ENCODE measurements around the gene HHAT. TPM values are rescaled to one million over a fixed set of nuclear protein-coding genes. Genes with fewer than 3 reads are reported as not detected.

HHAT gene
- total and polyA plus RNA-seq, 2 of the 4 experiments (the other 2 are of a cell fraction), result 1.7 to 2.5 TPM

GRCh38 chr1:210662291-210663050 is 333.8 kb downstream of the HHAT start:
- Histone ChIP-seq H3K27ac (ENCODE audit: insufficient read depth, low read length) (no peak overlapping the region), H2AK9ac (replicated peaks; ENCODE audit: low read depth, low read length, poor library complexity) (no peak overlapping the region), H2BK15ac (ENCODE audit: low read depth, low read length) (no peak overlapping the region), H3K23ac (ENCODE audit: low read depth, low read length) (no peak overlapping the region), H2BK120ac (ENCODE audit: low read depth, low read length) (no peak overlapping the region), H2AK5ac (ENCODE audit: low read depth, low read length) (no peak overlapping the region), H2BK20ac (ENCODE audit: low read depth, low read length) (no peak overlapping the region), H3K4ac (ENCODE audit: low read depth, low read length) (no peak overlapping the region), H3K18ac (ENCODE audit: low read depth, low read length) (no peak overlapping the region), H2BK5ac (ENCODE audit: low read depth, low read length, poor library complexity, severe bottlenecking) (no peak overlapping the region), H4K91ac (ENCODE audit: insufficient read depth, low read depth, low read length) (no peak overlapping the region), H3K9ac (ENCODE audit: low read depth, low read length) (no peak overlapping the region), H3K79me1 (ENCODE audit: low read depth in 1 of 2, low read length in 2 of 2) (no peaks in the 10 kb centered on the region), H3K4me1 (ENCODE audit: control insufficient read depth, insufficient read depth, low read length) (no peaks in the 10 kb centered on the region), H3K14ac (replicated peaks; ENCODE audit: low read depth, low read length) (no peak overlapping the region), H4K8ac (ENCODE audit: low read depth in 2 of 2, low read length in 2 of 2) (no peak overlapping the region), H3K56ac (ENCODE audit: extremely low read depth, insufficient read depth, low read length) (no peak overlapping the region), H4K5ac (ENCODE audit: low read depth, low read length) (no peak overlapping the region), H3K4me2 (ENCODE audit: low read depth, low read length) (no peak overlapping the region), H3K9me3 (ENCODE audit: control insufficient read depth, insufficient read depth, low read length) (no peaks in the 10 kb centered on the region), H3K27me3 (ENCODE audit: control insufficient read depth, insufficient read depth, low read length) (no peaks in the 10 kb centered on the region), H4K20me1 (ENCODE audit: insufficient read depth, low read length) (no peaks in the 10 kb centered on the region), H3K36me3 (ENCODE audit: control insufficient read depth, insufficient read depth, low read length) (no peaks in the 10 kb centered on the region), H2AFZ (replicated peaks; ENCODE audit: low read length, poor library complexity) (no peak overlapping the region), H3K4me3 (ENCODE audit: insufficient read depth, low read depth, low read length) (no peak overlapping the region), H3K9me1 (ENCODE audit: insufficient read depth, low read length) (no peaks in the 10 kb centered on the region)
- intact Hi-C loops (cut with micrococcal nuclease) (no loop called here), in situ Hi-C loops (cut with MboI; ENCODE audit: low sequenced_read_pairs) (no loop called here), dilution Hi-C loops (cut with HindIII; ENCODE audit: low sequenced_read_pairs, unreplicated experiment) (no loop called here)
- POLR2A ChIA-PET (ENCODE audit: unreplicated experiment), result no interaction called here
- no TSS peak for BruUV-seq (replicated peaks)
- WGBS, 2 experiments (ENCODE audit: extremely low coverage in 2 of 2, insufficient read length in 1 of 2), result no CpG with 5 or more reads among the region's 4 CpGs
- ATAC-seq (ENCODE audit: low read depth) (no peak), DNase-seq (no peak)
- no peak for TF ChIP-seq CTCF (conservative IDR thresholded peaks at IDR 0.05; ENCODE audit: low read depth, low read length)
- no peak for TF ChIP-seq MXI1 (IDR thresholded peaks at IDR 0.05; ENCODE audit: borderline replicate concordance, low read depth, low read length)
- TF ChIP-seq RAD21 (IDR thresholded peaks at IDR 0.05; ENCODE audit: low read length), result no peak
- TF ChIP-seq RFX5 (IDR thresholded peaks at IDR 0.05; ENCODE audit: low read depth, low read length), result no peak
- TF ChIP-seq ELK1 (IDR thresholded peaks at IDR 0.05; ENCODE audit: borderline replicate concordance, low read depth, low read length), result no peak
- no peak for TF ChIP-seq USF2 (IDR thresholded peaks at IDR 0.05; ENCODE audit: low read depth, low read length)
- TF ChIP-seq FOS (IDR thresholded peaks at IDR 0.05; ENCODE audit: low read depth, low read length), result no peak
- no peak for TF ChIP-seq MAZ (IDR thresholded peaks at IDR 0.05; ENCODE audit: borderline replicate concordance, low read depth, low read length)
- no peak for TF ChIP-seq SMC3 (IDR thresholded peaks at IDR 0.05; ENCODE audit: low read depth, low read length)
- no peak for TF ChIP-seq RCOR1 (IDR thresholded peaks at IDR 0.05; ENCODE audit: insufficient replicate concordance, low read length)
- TF ChIP-seq CEBPB (IDR thresholded peaks at IDR 0.05; ENCODE audit: low read depth, low read length), result no peak
- no peak for TF ChIP-seq NFE2L2 (IDR thresholded peaks at IDR 0.05; ENCODE audit: low read depth, low read length)
- no peak for TF ChIP-seq BHLHE40 (IDR thresholded peaks at IDR 0.05; ENCODE audit: low read depth, low read length)
- TF ChIP-seq CHD1 (IDR thresholded peaks at IDR 0.05; ENCODE audit: low read depth, low read length), result no peak
- CTCF ChIA-PET, result no interaction called here
